A549 treated with CpdA at 1 μM for 4 hours (cell line): ENCODE results near the gene CXCR2. TPM values are rescaled to one million over a fixed set of nuclear protein-coding genes. Genes with fewer than 3 reads are reported as not detected.

Source experiments
- total RNA-seq: library from RNA; stranded (reverse); fragments of 200-300 nt; extraction: Qiagen RNA extraction; gene quantifications from 5 replicates; pipeline ENCODE4 v1.2.3, GENCODE V29; 2022; ENCODE audit warnings: low read depth

The CXCR2 gene
- total RNA-seq = not detected in 5 replicates

DNA sequence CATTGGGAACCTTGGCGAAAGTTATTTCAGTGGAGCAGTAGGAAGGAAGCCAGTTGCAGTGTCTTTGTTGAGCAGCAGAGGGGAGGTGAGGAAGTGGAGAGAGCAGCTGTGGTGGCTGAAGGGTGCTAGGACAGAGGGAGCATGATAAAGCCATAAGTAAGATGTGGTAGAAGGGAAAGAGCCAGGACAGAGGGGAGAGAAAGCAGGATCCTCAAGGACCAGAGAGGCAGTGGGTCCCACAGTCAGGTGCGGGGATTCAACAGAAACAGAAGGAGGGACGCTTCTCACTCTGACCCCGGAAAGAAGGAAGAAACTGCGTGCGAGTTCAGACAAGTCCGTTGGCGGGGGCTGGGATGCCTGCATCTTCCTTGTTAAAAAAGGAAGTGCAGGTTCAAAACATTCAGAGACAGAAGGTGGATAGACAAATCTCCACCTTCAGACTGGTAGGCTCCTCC lies at the start of gene CXCR2:
Gene CXCR2, plus strand, starts transcription at position 403 of the 455 bp plus-strand sequence. CDS start 8,774 bp downstream, outside the sequence.

DNA sequence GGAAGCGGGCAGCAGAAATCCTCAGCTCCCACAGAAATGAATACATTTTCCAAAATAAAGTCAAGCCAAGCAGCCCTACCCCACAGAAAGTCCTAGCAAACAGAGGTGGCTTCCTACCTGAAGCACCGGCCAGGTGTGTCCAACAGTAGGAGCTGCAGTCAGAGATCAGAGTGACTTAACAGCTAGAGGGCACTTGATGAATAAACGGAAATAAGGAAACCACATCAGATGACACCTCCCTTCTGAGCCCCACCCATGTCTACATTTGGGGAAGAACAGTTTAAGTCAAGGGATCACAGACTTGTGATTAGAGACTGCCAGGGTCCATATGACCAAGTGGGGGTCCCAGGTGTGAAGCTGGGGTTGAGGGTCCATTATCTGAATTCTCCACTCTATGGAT lies 41.0 kb downstream of the CXCR2 start, which contains the start of gene CXCR1:
Gene CXCR1, minus strand, starts transcription at position 172 of the 400 bp plus-strand sequence. CDS start 1,751 bp downstream, outside the sequence.

Other genes with a start within 250 kb of the CXCR2 start
- gene TNS1, start 123.0 kb upstream of the CXCR2 start, total RNA-seq = 4.9 to 12.8 TPM (median 9.2 TPM) in 5 replicates
- not detected in 5 replicates for gene RUFY4, start 56.8 kb upstream of the CXCR2 start, total RNA-seq
- not detected in 5 replicates for gene CXCR1, start 40.9 kb downstream of the CXCR2 start, total RNA-seq
- gene ARPC2, start 91.2 kb downstream of the CXCR2 start, total RNA-seq = 277 to 304 TPM (median 293 TPM) in 5 replicates
- gene GPBAR1, start 135.0 kb downstream of the CXCR2 start, total RNA-seq = 0.07 to 0.17 TPM (median 0.15 TPM) in 5 replicates
- 122 to 183 TPM (median 123 TPM) in 5 replicates for gene AAMP, start 144.1 kb downstream of the CXCR2 start, total RNA-seq
- 56.2 to 69.7 TPM (median 65.2 TPM) in 5 replicates for gene PNKD, start 144.5 kb downstream of the CXCR2 start, total RNA-seq
- 109 to 131 TPM (median 123 TPM) in 5 replicates for gene TMBIM1, start 166.5 kb downstream of the CXCR2 start, total RNA-seq
- gene CATIP, start 230.8 kb downstream of the CXCR2 start, total RNA-seq = 0.09 TPM in 2 of 5 replicates, not detected in the others